C4-2B (cell line): ENCODE measurements around the gene LILRB2.

ENCODE experiments used
- H3K27ac ChIP-seq: fragments of 450-650 bp; 2 replicates; pipeline ENCODE4 v1.5.1; 2017
- ZFX ChIP-seq: fragments of 450-650 bp; IDR thresholded peaks from 2 replicates; pipeline ENCODE4 v1.6.1; 2017
- TF ChIP-seq, protein P1 (sequence below): fragments of 450-650 bp; conservative IDR thresholded peaks from 2 replicates; pipeline ENCODE4 v1.5.1; 2017; ENCODE audit warnings: mild to moderate bottlenecking

The LILRB2 gene

GRCh38 chr19:54255105-54255775 lies 25.7 kb downstream of the LILRB2 start:
- TF ChIP-seq, protein P1, sequence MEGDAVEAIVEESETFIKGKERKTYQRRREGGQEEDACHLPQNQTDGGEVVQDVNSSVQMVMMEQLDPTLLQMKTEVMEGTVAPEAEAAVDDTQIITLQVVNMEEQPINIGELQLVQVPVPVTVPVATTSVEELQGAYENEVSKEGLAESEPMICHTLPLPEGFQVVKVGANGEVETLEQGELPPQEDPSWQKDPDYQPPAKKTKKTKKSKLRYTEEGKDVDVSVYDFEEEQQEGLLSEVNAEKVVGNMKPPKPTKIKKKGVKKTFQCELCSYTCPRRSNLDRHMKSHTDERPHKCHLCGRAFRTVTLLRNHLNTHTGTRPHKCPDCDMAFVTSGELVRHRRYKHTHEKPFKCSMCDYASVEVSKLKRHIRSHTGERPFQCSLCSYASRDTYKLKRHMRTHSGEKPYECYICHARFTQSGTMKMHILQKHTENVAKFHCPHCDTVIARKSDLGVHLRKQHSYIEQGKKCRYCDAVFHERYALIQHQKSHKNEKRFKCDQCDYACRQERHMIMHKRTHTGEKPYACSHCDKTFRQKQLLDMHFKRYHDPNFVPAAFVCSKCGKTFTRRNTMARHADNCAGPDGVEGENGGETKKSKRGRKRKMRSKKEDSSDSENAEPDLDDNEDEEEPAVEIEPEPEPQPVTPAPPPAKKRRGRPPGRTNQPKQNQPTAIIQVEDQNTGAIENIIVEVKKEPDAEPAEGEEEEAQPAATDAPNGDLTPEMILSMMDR: no peak
- no peak for TF ChIP-seq ZFX
- H3K27ac ChIP-seq: no peak overlapping the region

DNA sequence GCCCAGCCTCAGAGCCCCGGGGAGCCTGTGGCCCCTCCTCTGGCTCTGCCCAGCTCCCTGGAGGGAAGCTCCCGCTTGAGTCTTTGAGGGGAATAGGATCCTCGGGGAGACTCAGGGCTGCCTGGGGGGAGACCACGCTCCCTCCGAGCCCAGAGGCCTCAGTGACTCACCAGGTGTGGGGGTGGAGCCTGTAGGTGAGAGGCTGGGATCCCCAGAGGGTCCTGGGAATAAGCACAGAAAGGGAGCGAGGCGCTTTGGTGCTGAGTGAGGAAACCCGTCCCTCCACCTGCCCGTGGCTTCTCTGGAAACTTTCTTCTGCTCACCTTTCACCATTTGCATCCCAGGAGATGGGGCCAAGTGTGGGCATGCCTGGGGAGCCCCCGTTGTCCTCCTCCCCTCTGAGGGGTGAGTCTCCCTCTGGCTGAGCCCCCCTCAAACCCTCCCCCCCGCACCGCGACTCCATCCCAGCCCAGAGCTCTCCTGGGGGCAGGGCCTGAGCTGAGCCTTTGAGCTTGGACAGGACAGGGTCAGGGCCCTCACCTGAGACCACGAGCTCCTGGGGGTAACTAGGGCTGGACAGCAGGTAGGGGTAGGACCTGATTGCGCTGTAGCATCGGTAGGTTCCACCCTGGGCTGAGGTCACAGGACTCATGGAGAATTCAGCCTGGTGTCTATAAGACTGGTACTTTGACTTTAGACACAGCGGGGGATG lies 26.6 kb downstream of the LILRB2 start:
- H3K27ac ChIP-seq: no peak overlapping the region
- TF ChIP-seq ZFX: no peak
- TF ChIP-seq, protein P1: no peak

GRCh38 chr19:54253331-54254194 lies 27.3 kb downstream of the LILRB2 start:
- TF ChIP-seq, protein P1: no peak
- TF ChIP-seq ZFX: no peak

GRCh38 chr19:54252845-54253244 lies 28.1 kb downstream of the LILRB2 start:
- TF ChIP-seq, protein P1: no peak
- no peak overlapping the region for H3K27ac ChIP-seq

More at GRCh38 chr19:54253331-54254194, 27.3 kb downstream of the LILRB2 start:
- no peak overlapping the region for H3K27ac ChIP-seq

- H3K27ac ChIP-seq: no peak overlapping the region
- TF ChIP-seq, protein P1: no peak
- no peak for TF ChIP-seq ZFX
These were observed 28.7 kb downstream of the LILRB2 start for GRCh38 chr19:54252243-54252642.

- H3K27ac ChIP-seq: no peak overlapping the region
- TF ChIP-seq, protein P1: no peak
- no peak for TF ChIP-seq ZFX
These were observed 32.8 kb downstream of the LILRB2 start for GRCh38 chr19:54248016-54248601.
